Fibroblast of peridontal ligament (primary cell): ENCODE results near the gene IZUMO4.

Experiments used
- DNase-seq: peaks from one replicate; pipeline ENCODE4 v3.0.0-alpha.2; 2010; ENCODE audit errors: extremely low read depth

The IZUMO4 gene

GRCh38 chr19:2148482-2149135 is 51.9 kb downstream of the IZUMO4 start:
- DNase-seq, result no peak
